Activated CD4-positive, alpha-beta T cell treated with anti-CD3 and anti-CD28 coated beads, Interleukin-2, Interleukin-4, amounts not matched to agents 100 ng/mL and 50 ng/mL, durations not matched to agents 16 hours and 8 hours (primary cell): Measurements from ENCODE around the gene LRRC1.
"Not testable (repeated sequence)": the region's sequence is repeated elsewhere in the genome, so short reads cannot be mapped to it uniquely, and the experiment has no call there.

Source experiments
- DNase-seq: peaks from one replicate; pipeline ENCODE4 v3.0.0-alpha.2; 2020; ENCODE audit warnings: low spot score

LRRC1 gene

DNA sequence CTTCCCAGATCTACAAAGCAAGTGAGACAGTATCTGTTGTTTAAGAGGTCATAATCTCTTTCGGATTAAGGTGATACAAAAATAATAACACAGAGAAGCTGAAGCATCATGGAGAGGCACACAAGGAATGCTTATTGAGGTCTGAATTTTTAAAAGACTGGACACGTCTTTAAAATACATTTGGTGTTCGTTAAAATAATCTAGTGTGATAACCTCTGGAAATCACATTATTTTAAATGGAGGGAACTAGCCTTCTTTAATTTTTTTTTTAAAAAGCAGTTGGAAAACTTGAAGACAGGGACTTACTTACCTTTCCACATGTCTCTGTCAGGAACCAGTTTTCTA lies 1.9 kb upstream of the LRRC1 start:
- no peak for DNase-seq

DNA sequence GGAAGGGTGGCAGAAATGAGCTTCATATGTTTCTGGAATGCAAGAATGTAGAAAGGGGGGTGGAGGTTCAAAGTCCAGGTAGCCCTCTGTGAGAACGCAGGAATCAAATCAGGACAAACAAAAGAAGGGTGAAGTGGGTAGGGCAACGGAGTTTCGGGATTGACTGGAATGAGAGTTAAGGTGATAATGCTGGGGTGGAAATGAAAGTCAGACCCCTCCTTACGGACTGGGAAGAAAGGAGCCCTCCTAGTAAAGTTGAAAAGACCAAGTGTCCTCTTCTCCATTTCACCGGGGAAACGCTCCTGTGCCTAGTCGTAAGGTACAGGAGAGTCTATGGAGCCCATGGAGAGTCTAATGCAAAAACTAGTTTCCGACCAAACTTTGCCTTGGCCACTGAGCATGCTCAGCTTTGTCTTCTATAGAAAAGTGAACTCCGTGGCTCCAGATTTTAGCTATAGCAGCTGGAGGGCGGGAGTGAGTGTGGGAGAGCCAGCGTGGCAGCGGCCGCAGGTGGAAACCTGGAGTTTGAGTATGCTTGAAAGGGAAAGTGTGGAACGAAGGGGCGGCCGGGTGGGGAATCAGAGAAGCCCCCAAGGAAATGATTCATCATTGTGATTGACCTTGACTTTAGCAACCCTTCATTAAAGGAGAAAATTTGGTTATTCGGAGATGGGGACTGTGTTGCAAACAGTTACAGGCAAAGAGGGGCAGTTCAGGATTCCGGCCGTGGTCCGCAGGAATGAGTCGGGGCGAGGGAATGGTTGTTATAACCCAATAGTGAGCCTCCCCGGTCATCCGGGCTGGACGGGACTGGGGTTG lies 1.3 kb upstream of the LRRC1 start:
- DNase-seq, result peak; percentile 28

DNA sequence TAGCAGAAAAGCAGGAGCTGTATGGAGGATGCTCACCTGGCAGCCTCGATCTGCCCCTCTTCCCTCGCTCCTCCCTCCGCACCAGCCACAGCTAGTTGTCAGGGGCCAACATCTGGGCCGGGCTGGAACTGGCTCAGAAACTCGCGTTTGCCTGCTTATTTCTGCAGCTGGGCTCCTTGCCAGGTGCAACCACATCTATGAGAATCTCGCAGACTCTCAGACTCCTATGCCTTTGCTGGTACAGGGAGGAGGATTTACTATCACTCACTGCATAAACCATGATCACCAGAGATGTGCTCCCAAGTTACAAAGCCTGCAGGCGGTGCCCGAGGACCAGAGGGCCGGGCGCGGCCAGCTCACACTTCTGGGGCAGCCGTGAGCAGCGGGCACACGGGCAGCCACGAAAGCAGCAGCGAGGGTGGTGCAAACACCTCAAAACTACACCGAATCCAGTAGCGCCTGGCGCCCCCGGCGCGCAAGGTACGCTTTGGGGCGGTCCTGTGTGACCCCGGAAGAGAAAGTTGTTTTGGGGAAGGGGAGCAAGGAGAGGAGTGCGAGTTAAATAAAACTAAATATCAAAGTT lies 577 bp upstream of the LRRC1 start:
- DNase-seq, result peak; percentile 39

DNA sequence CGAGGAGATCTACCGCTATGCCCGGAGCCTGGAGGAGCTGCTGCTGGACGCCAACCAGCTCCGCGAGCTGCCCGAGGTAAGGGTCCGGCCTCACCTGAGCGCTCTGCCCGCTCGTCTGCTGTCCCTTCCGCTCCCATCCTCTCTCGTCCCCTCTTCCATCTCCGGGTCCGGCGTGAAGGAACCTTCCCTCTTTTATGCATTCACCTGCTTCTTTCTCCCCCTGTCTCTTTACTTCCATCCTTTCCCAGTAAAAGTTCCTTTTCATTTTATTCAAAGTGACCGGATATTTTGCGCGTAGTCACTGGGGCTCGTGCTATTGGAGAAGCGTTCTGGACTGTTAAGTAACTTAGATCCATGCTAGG lies 516 bp downstream of the LRRC1 start:
- DNase-seq, result no peak

DNA sequence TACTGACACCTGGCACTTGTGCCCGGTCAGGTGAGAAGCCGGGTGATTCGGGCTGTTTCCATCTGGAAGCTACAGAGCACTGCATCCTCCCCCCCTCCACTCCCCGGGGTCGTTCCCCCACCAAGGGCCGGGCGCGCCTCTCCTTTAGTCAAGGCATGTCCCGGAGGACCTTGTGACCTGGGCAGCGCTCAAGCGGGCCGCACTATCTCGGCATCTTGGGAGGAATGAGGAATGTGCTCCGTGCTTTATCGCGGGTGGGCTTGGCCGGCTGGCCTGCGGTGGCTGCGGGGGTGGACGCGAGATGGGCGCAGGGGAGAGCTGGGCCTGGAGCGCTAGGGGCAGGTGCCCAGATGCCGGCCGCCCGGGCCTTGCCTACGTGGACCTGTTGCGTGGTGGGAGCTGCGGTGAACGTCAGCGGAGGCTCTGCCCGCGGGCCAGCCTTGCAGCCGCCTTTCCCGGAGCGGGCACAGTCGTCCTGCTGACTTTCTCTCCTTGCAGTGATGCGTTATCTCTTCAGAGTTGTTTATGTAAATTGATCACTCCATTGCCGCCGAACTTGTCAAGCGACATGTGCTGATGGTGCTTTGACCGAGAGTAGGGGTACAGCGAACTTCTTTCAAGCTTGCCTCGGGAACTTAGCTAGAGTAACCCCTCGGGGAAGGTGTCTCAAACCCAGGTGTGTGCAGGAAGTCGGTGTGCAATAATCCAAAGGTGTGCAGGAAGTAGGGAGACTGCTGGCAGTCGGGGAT lies 1.1 kb downstream of the LRRC1 start:
- DNase-seq, result no peak

DNA sequence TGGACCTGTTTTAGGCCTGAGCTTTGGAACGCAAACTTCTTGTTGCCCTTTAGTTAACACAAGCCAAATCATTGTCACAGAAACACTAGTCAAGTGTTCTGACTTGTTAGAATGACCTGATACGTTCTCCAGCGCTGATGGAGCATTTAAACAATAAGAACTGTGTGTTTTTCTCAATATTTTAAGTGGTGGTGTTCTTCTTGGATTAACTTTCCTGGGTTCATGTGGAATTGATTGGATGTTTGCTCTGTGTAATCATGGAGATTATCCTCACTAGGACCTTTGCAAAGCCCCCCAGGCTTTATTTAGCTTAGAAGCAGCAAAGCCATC lies 1.6 kb downstream of the LRRC1 start:
- DNase-seq, result no peak

DNA sequence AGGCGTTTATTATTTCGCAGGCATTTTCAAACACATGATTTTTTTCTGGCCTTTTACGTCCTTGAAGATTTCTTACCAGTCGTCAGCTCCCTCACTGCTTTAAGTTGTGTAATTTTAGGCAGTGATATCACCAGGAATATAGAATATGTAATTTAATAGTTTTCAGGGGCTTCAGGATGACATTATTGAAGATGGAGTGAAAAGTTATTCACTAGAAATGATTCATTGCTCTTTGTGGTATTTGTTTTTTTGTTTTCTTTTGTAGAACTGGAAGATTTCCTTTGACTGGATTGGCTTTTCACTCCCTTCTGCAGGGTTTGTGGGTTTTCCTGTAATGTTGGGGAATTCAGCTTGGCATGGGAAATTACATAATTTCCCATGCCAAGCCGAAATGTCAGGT lies 2.0 kb downstream of the LRRC1 start:
- no peak for DNase-seq

DNA sequence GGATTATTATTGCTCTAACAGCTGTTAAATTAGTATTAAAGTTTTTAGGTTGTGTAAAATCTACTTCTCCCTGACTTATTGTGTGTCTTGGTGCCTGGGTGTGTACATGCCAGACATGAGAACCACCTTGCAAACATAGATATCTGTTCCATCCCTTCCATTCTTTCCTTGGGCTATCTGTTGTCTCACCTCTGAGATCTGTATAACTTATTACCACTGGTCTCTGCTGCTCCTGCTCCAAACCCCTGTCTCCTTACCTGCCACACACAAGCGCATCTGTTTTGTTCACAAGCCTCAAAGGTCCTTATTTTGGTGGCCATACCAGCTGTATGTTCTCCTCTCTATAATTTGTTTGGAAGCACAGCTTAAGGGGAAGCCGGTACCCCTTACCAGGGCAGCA lies 2.5 kb downstream of the LRRC1 start:
- no peak for DNase-seq

DNA sequence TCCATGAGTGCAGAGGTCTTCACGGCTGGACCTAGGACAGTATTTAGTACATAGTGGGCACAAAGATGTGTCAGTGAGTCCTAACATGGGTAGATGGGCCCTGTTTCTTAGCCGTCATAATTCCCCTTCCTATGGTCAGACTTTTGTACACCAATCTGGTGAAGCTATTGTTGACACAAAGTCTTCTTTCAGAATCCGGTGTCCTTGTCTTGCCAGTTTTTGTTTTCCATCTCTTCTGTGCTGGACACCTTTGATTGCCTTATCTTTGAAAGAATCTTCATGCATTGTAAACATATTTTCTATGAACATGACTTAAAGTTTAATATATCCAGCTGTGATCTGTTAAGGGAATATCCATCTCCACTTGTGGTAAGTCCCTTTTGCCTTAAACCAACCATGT lies 4.5 kb downstream of the LRRC1 start:
- no peak for DNase-seq

DNA sequence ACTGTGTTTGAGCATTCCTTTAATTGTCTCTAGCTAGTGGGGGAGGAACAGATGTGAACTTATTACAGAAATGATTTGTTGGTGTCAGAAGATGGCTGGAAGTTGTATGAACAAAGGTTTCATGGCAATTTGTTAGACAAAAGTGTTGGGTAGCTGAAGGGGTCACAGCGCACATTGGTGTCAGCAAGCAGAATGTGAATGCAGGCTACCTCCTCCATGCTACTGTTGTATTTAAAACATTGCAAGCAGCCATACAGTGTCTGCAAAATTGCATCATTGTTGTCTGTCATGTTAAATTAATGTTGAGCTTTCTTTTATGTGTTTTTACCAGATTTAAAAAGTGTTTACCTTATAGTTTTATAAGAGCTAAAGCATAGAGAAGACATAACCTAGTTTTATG lies 6.2 kb downstream of the LRRC1 start:
- DNase-seq, result no peak

DNA sequence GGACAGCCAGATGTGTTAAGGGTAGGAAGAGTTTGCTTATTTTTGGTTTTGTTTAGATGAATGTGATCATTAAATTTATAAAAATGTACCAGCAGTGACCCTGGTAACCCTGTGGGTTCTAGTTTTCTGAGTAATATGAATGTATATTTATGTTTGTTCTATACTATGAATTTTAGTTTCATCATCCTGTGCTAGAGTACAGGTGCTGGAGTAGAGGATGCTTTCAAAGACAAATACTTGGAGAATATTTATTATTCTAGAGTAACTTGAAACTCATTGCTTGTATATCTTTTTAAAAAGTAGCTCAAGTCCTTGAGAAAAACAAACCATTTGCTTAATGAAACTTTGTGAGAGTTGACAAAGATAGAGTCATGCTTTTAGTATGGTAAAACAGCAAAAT lies 7.8 kb downstream of the LRRC1 start:
- no peak for DNase-seq

DNA sequence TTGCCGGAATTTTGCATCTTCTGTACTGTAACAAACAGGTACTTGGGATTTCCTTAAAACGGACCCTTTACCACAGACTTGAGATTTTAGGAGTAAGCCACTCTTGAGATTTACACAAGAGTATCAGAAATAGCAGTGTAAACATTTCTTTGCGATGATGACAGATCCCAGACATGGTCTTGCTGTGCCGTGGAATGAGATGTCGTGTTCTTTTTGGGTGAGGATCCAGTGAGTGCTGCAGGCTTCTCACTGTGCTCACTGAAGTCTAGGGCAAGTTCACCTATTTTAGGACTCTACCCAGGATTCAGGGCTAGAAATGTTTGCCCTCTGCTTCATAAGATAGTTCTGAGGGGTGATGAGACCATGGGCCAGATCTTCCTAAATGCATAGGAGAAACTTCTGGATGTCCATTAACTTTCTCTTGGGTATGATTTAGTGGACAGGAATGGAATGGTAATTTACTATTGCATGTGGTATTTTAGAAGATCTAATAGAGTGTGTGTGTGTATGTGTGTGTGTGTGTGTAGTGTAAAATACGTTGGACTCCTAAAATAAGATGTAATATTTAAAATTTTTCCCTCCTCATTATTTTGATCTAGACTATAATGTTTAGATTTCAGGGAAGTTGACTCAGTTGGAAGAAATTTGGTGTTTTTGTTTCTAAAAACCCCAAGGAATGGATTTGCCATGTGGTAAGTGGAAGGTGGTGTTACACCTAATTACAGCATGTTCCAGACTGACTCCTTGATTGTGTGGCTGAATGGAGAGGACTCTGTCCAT lies 8.5 kb downstream of the LRRC1 start:
- no peak for DNase-seq

DNA sequence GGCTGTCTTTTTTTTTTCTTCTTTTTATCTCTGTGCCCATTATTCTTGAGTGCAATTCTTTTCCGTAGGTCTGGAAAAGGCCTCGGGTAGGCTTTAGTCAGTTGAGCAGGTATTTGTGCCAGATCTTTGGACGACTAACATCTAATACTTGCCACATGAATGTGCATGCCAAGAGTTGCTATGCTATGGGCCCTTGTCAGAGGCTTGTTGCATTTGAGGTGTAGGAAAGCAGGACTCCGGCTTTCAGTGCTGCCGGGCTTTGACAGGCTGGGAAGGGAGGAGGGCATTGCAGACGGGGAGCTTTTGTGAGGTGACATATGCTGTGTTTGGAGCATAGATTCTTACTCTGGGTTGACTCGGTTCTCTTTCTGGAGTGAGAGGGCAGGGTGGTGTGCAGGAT lies 10.2 kb downstream of the LRRC1 start:
- no peak for DNase-seq

DNA sequence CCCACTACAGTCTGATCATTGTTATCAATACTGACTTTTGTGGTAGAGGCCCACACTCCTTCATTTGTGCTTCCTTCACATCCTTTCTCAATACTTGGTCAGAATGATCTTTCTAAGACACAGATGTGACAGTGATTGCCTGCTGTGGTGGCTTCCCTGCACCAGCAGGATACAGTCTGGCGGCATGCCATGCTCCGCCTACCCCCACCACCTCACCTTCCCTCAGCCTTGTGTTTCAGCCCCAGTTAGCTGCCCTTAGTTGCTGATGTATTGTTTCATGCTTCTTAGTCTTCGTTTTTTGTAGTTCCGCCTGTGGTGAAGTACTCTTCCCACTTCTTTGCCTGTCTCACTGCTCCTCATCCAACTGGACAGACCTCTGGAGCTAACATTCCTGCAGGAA lies 10.9 kb downstream of the LRRC1 start:
- DNase-seq, result no peak

DNA sequence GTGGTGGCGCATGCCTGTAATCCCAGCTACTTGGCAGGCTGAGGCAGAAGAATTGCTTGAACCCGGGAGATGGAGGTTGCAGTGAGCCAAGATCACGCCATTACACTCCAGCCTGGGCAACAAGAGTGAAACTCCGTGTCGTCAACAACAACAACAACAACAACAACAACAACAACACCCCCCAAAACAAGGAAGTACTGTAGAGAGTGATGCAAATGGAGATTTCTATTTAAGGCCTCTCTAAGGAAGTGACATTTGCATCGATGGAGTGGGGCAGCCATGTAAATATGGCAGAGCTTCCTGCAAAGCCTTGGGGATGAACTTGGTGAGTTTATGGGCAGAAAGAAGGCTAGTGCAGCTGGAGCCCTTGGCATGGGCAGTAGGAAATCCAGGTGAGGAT lies 12.8 kb downstream of the LRRC1 start:
- DNase-seq, result not testable (repeated sequence)

DNA sequence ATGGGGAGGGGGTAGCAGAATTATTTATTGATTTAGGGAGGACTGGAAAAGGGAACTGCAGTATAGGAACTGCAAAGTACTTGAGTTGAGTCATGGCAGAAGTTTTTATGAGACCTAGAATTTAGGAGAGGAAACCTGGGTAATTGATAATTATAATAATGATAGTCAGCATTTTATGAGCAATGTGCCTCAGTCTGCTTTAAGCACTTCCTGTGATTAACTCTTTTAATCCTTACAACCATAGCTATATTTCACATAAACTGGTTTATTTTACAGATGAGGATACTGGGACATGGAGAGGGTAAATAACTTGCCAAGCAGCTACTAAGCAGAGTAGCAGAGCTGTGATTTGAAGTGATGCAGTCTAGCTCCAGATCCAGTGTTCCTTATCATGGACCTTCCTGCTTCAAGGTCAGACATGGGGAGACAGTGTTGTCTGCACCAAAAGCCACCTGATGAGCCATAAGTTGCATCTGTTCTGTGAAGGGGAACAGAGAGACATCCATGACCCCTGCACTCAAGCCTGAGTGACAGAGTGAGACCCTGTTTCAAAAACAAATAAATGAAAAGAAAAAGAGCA lies 13.6 kb downstream of the LRRC1 start:
- no peak for DNase-seq

DNA sequence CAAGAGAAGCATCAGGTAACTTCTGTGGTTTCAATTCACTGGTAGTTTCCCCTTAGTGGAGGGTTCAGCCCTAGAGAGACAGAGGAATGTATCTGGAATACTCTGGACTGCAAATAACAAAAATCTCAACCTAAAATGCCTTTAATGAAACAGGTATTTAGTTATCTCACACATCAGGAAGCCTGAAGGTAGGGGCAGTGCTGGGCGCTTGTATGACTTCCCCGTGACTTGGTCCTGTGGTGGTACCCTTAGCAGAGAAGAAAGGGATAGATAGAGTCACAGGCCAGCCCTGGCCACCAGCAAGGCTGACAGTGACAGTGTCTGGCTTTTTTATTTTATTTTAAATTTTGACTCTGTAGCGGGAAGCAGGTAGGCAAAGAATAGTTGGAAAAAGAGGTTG lies 14.9 kb downstream of the LRRC1 start:
- no peak for DNase-seq

DNA sequence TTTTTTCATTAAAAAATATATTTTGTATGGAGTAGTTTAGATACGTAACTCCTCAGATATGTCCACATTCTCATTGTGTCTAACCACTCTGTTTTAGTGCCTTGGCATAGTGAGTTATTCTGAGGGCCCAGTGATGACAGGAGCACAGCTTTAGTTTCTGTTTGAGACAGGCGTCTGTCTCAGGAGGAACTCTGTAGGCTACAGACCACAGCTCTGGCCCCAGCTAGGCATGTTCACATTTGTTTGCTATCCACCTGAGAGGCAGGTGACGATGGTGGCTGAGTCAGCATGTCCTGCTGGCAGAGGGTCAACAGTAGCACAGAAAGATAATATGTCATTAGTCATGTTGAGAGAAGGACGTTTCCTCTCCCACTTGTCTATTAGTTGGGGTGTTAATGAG lies 16.3 kb downstream of the LRRC1 start:
- no peak for DNase-seq

DNA sequence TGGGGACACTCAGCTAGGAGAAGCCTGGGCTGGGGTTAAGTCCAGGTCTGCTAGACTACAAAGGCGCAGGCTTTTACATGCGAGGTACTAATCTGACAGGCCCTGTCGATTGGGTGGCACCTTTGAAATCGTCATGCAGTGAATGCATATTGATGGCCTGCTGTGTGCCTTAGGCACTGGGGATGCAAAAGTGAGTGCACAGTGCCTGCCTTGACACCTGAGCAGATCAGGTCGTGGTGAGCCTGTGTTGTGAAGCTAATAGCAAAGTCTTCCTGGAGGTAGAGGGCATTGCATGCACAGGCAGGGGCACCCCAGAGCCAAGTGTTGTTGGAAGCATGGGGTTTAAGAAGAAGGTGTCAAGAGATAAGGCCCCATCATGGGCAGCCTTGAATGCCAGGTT lies 16.9 kb downstream of the LRRC1 start:
- no peak for DNase-seq

DNA sequence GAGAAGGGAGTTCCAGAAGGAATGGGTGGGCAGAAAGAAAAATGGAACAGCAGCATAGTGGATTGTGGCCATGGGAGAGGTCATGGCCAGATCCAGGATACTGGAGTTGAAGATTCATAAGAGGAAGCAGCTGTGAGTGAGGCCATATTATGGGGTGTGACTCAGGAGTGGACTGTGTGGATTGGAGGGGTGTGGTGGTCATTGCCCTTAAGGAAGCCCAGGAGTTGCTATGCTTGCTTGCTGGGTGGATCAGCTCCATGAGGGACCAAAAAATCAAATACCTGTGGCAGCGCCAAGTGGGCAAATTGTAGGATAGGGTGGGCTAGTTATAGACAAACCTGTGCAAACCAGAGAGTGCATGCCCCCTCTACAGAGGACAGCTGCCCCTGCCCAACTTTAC lies 18.3 kb downstream of the LRRC1 start:
- no peak for DNase-seq

DNA sequence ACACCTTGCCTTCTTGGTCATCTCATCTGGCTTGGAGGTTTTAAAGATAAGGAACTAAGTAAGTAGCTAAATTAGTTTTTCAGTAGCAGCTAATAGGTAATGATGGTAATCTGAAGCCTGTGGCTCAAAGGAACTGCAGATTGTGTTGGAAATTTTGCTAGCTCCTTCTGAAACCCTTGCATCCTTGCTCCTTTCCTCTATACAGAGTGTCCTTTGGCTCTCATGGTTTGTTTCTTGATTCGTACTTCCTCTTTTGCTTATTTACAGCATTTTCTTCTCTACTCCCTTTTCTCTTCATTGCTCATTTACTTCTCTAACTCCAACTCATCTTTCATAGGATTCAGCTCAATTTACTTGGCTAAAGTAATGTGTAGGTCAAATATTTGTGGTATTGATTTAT lies 19.0 kb downstream of the LRRC1 start:
- DNase-seq, result no peak

DNA sequence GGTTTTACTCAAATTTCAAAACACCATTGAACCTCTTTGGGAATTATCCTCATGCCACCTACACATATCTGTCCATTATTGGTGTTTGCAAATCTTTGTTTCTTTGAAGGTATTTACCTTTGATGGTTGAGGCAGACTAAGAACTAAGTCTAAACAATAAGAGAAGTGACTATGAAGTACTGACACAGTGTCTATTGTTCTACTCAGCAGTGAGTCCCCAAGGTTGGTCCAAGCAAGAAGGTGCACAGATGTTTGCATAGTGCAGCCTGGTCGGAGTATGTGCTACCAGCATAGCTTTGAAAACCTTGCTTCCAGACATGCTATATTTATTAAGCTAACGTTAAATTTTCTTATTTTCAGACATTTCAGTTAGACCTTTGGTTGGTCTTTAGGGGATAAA lies 19.5 kb downstream of the LRRC1 start:
- DNase-seq, result no peak
